Thyroid gland (tissue), 4 donors: ENCODE data around the gene PAK5. TPM values are rescaled to one million over a fixed set of nuclear protein-coding genes. Genes with fewer than 3 reads are reported as not detected.

Source experiments
- DNase-seq, 2 donors: peaks; one replicate each; pipeline ENCODE4 v3.0.0-alpha.2; 2019
- H3K27ac ChIP-seq, 3 donors: fragments of 200-600 bp; sonication (generic); 1 replicate in 2 of 3; 2 replicates in 1 of 3; pipeline ENCODE4 v1.5.1; 2016 to 2019; ENCODE audit warnings: mild to moderate bottlenecking in 1 of 3, moderate library complexity in 1 of 3
- H3K27me3 ChIP-seq: fragments of 200-600 bp; sonication (generic); one replicate; pipeline ENCODE4 v1.5.1; 2019
- H3K36me3 ChIP-seq, 2 donors: fragments of 200-600 bp; sonication (generic); one replicate each; pipeline ENCODE4 v1.5.1; 2016 to 2019
- H3K4me1 ChIP-seq, 2 donors: fragments of 200-600 bp; sonication (generic); one replicate each; pipeline ENCODE4 v1.5.1; 2017 to 2019
- H3K4me3 ChIP-seq, 3 donors: fragments of 200-600 bp; sonication (generic); replicated peaks in 1 of 3; 1 replicate in 2 of 3; 2 replicates in 1 of 3; pipeline ENCODE4 v1.5.1; 2016; ENCODE audit warnings: mild to moderate bottlenecking in 1 of 3
- H3K9me3 ChIP-seq: fragments of 200-600 bp; sonication (generic); one replicate; pipeline ENCODE4 v1.5.1; 2017
- POLR2A ChIP-seq, 2 donors: fragments of 450-650 bp; IDR thresholded peaks; one replicate each; pipeline ENCODE4 v1.6.1; 2017; ENCODE audit warnings: antibody characterized with exemption in 2 of 2, mild to moderate bottlenecking in 2 of 2, moderate library complexity in 1 of 2
- WGBS, 2 donors: methylation state at CpG; one replicate each; pipeline ENCODE4 v1.1.5; 2017; 5-methylcytosine and 5-hydroxymethylcytosine counted together
- intact Hi-C: fragments of 100-400 bp; cut with DNase I; formaldehyde crosslinking; loops from one replicate; pipeline ENCODE4 v1.15.1; 2023
- total RNA-seq, 4 donors: library from RNA; depleted of rRNA; stranded (reverse); fragments of >200 nt; gene quantifications; one replicate each; pipeline ENCODE4 v1.2.3, GENCODE V29; 2016
- TF ChIP-seq, protein P1 (sequence below), 6 experiments: fragments of 200-600 bp in 3 of 6; fragments of 450-650 bp in 3 of 6; sonication (generic) in 3 of 6; IDR thresholded peaks; one replicate each; pipeline ENCODE4 v1.5.1; 2016 to 2019; ENCODE audit warnings: antibody characterized with exemption in 6 of 6, mild to moderate bottlenecking in 2 of 6, inconsistent platforms in 1 of 6, moderate library complexity in 1 of 6

The PAK5 gene
- total RNA-seq, 4 donors from 2014 or later, result 0.13 to 0.33 TPM; not detected in 2

DNA sequence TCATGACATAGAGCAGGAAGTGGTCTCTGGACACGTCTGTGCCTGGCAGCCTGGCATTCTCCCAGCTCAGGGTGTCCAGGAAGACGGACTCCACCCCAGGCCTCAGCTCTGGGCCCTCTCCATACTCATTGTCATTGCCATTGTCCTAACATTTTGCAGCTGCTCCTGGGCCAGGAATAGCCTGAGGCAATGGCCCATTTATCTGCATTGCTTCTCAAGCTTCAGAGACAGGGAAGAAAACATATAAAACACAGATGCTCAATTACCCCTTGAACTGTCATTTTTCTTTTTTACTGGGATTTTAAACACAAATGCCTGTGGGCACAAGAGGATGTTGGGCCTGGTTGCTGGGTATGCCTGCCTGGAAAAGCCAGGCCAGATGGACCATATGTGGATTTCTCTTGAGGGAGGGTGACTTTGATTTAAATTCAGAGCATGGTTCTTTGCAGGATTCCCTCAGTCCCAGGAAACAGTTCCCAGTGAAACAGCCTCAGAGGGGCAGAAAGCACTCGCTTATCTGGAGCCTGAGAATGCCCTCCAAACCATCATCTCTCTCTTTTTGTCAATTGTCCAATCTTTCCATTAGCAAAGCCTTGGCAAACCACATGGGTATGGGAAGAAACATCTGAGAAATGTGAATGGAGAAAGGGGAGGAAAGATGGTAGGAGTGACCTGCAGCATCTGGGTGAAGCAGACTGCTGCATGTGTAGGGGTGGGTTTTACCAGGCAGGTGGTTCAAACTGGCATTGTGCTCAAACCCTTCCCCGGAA is 306.6 kb downstream of the PAK5 start:
- WGBS, 2 donors, result 76 to 89% methylated on average over 4 of the region's 4 CpGs
- no peaks in the 10 kb centered on the region for H3K4me1 ChIP-seq
- TF ChIP-seq, protein P1, sequence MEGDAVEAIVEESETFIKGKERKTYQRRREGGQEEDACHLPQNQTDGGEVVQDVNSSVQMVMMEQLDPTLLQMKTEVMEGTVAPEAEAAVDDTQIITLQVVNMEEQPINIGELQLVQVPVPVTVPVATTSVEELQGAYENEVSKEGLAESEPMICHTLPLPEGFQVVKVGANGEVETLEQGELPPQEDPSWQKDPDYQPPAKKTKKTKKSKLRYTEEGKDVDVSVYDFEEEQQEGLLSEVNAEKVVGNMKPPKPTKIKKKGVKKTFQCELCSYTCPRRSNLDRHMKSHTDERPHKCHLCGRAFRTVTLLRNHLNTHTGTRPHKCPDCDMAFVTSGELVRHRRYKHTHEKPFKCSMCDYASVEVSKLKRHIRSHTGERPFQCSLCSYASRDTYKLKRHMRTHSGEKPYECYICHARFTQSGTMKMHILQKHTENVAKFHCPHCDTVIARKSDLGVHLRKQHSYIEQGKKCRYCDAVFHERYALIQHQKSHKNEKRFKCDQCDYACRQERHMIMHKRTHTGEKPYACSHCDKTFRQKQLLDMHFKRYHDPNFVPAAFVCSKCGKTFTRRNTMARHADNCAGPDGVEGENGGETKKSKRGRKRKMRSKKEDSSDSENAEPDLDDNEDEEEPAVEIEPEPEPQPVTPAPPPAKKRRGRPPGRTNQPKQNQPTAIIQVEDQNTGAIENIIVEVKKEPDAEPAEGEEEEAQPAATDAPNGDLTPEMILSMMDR (IDR thresholded peaks at IDR 0.05), result no peak
- no peak for TF ChIP-seq POLR2A (IDR thresholded peaks at IDR 0.05)
- intact Hi-C loops, result no loop called here
- no peak overlapping the region for H3K4me3 ChIP-seq
- H3K27ac ChIP-seq, result no peak overlapping the region
- H3K9me3 ChIP-seq, result no peaks in the 10 kb centered on the region
- no peaks in the 10 kb centered on the region for H3K36me3 ChIP-seq
- H3K27me3 ChIP-seq, result no peaks in the 10 kb centered on the region
- DNase-seq, result no peak

DNA sequence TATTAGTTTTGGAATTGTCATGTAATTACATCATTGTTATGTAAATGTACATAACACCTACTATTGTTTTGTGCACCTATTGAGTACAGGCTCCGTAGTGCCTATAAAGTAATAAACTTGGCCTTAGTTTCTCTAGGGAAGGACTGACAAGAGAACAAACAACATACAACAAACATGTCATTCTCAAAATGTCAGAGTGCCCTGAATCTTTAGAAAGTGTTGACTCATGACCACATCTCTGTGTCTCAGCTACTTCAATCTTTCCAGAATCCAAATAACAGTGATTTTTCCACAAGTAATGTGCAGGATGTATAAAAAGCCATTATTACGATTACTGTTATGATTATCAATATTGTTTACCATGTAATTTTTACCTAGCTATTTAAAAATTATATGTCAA is 307.3 kb downstream of the PAK5 start:
- WGBS, 2 donors, result 81 to 83% methylated on average over 2 of the region's 2 CpGs
- Histone ChIP-seq H3K9me3 (no peaks in the 10 kb centered on the region), H3K27ac (no peak overlapping the region), H3K27me3 (no peaks in the 10 kb centered on the region), H3K4me3 (no peak overlapping the region), H3K36me3 (no peaks in the 10 kb centered on the region), H3K4me1 (no peaks in the 10 kb centered on the region)
- TF ChIP-seq POLR2A (IDR thresholded peaks at IDR 0.05), result no peak
- TF ChIP-seq, protein P1 (IDR thresholded peaks at IDR 0.05), result no peak
- intact Hi-C loops, result no loop called here
- DNase-seq, result no peak

DNA sequence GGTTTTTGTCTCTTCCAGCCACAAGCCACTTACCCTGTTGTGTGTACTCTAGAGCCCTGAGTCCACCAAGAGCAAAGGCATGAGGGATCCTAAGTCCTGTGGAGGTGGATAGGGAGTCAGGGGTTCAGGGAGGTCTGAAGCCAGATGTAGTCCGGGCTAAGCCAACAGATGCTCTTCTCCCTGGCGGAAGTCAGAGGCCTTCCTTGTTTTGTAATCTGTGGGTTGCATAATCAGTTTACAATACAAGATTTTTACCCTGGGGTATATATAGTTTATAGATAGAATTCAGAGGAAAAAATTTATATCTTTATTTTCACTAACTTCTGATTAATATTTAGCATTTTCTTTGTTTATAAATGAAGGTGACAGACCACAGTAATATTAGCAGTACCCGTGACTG is 315.2 kb downstream of the PAK5 start:
- H3K27me3 ChIP-seq, result no peaks in the 10 kb centered on the region
- 88 to 92% methylated on average over 3 of the region's 3 CpGs for WGBS, 2 donors
- H3K9me3 ChIP-seq, result no peaks in the 10 kb centered on the region
- no peak overlapping the region for H3K4me3 ChIP-seq
- no peak for DNase-seq
- intact Hi-C loops, result no loop called here
- no peak overlapping the region for H3K27ac ChIP-seq
- H3K4me1 ChIP-seq, result no peaks in the 10 kb centered on the region
- H3K36me3 ChIP-seq, result no peaks in the 10 kb centered on the region
- no peak for TF ChIP-seq POLR2A (IDR thresholded peaks at IDR 0.05)
- TF ChIP-seq, protein P1 (IDR thresholded peaks at IDR 0.05), result no peak

DNA sequence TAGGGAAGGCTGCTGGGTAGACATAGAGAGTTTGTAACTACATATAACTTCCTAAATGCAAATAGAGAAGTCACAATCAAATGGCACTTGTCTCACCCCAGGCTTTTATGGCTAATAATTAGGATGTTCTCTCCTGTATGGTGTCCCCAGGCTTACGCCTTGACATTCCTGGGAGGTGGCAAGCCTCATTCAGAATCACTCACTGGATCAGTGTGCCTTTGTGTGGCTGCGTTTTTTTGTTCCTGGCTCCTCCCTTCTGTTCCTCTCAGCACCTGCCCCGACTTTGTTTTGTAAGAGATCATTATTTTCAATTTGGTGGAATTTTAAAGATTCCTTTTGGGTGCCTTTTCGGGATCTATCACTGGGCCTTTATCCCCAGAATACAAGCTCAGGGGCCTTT is 318.8 kb downstream of the PAK5 start:
- Histone ChIP-seq H3K27ac (no peak overlapping the region), H3K4me3 (no peak overlapping the region), H3K27me3 (no peaks in the 10 kb centered on the region), H3K4me1 (peaks cover 6 to 12% of the 10 kb centered on the region in 2 donors), H3K36me3 (no peaks in the 10 kb centered on the region), H3K9me3 (no peaks in the 10 kb centered on the region)
- 79% methylated on average over 4 of the region's 4 CpGs for WGBS, 2 donors
- DNase-seq, result no peak
- intact Hi-C loops, result no loop called here
- no peak for TF ChIP-seq POLR2A (IDR thresholded peaks at IDR 0.05)
- TF ChIP-seq, protein P1 (IDR thresholded peaks at IDR 0.05), result no peak

DNA sequence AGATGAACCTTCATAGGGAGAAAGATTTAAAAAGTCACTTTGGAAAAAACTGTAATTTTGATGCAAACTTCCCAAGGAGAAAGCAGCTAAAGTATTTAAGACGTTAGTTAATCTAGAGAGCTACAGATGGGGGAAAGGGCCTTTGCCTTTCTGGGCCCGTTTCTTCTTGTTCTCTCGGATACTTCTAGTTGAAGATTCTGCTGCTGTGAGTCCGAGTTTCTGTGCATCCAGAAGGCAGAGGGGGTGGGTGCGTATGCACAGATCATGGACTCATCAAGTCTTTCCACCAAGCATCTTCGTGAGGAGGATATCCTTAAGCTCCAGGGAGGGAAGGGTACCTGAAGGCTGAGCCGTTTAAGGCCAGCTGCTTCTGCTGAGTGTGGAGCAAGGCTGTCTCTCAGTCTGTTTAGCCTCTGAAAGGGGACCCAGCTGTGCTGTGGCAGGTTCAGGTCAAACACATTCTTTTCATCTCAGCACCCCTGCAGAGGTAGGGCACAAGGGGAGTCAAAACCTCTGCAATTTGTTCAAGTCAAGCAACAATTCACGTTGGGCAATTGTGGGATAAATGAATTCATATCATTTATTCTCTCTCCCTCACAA is 320.2 kb downstream of the PAK5 start:
- peaks cover 15 to 21% of the 10 kb centered on the region in 2 donors for H3K4me1 ChIP-seq
- H3K36me3 ChIP-seq, result no peaks in the 10 kb centered on the region
- DNase-seq, result no peak
- H3K9me3 ChIP-seq, result no peaks in the 10 kb centered on the region
- no peaks in the 10 kb centered on the region for H3K27me3 ChIP-seq
- 61 to 68% methylated on average over 8 of the region's 8 CpGs for WGBS, 2 donors
- intact Hi-C loops, result no loop called here
- TF ChIP-seq, protein P1 (IDR thresholded peaks at IDR 0.05), result no peak
- no peak for TF ChIP-seq POLR2A (IDR thresholded peaks at IDR 0.05)
- no peak overlapping the region for H3K4me3 ChIP-seq
- H3K27ac ChIP-seq, result no peak overlapping the region
